GM21515 (cell line): ENCODE results near the gene KIRREL3.

Experiments
- ATAC-seq: cut with Tn5 transposase; IDR thresholded peaks from one replicate; pipeline ENCODE4 v1.9.1; 2021; ENCODE audit not compliant: unreplicated experiment

KIRREL3 gene

GRCh38 chr11:126433244-126433846, 567.2 kb downstream of the KIRREL3 start:
- no peak for ATAC-seq

DNA sequence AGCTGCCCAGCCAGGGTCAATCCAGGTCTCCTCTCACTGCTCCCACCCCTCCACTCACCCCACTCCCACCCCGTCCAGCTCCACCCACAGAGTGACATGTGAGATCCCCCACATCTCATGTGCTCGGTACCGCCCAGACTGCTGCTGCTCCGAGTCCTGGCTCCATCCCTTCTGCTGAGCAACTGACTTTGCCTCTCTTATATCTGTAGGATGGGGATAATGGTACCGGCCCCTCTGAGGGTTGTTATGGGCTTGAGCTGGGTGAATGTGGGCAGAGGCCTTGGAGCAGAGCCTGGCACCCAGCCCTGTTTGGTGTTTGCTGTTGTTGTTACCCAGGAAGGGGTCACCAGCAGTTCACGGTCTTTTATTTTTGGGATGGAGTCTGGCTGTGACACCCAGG, 568.0 kb downstream of the KIRREL3 start:
- no peak for ATAC-seq

DNA sequence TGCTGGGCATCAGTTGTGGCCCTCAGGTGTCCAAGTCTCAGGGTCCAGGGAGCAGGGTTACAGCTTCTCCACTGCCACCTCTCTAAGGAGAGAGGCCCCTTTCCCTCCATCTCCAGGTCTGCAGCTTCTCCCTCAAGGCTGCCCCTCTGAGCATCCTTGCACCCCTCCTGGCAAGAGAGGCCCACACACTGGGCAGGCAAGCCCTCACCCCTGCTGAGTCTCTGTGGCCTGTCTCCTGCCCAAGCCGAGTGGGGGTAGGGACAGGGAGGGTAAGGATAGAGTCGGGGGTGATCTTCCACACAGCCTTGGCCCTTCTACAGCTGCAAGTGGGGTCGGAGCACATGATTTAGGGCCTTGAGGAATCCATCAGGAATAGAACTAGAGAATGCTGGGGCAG, 568.5 kb downstream of the KIRREL3 start:
- no peak for ATAC-seq

GRCh38 chr11:126431401-126432064, 569.0 kb downstream of the KIRREL3 start:
- no peak for ATAC-seq

GRCh38 chr11:126430581-126431335, 569.8 kb downstream of the KIRREL3 start:
- no peak for ATAC-seq

DNA sequence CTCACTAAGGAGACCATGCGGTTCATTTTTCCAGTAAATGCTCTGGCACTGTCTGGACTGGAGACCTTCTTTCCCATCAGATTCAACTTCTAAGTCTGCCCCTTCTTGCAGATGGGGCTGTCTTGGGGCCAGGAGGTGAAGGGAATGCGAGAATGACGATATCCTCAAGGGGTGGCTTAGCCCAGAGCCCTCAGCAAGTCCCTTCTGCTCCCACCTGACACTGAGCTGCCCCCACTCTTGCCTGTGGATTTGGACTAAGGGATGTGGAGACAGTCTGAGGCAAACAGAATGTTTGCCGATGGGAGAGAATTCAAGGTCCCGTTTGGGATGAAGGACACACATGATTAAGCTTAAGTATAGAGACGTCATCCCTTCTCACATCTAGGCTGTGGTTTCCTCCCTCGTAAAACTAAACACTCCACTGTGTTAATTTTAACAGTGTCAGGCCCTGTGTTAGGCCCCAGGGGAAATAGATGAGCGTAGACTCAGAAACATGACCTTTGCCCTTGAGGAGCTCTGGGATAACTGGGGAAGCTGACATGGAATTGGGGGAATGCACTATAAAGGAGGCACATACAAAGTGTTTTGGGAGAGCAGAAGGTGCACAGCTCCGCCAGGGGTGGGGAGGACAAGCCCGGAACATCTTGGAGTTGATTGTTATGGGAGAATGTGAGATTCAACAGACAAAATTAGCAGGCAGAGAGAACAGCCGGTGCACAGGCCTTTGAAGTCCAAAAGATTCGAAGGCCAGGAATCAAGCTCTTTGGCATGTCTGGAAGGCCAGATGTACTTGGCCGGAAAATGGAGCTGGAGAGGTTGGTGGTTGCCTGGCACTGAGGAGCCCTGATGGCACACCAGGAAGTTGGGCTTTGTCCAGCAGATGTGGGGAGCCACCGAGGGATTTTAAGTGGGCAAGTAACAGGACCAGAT, 573.5 kb downstream of the KIRREL3 start:
- ATAC-seq, result peak; percentile 59

- ATAC-seq, result no peak
Observed at GRCh38 chr11:126426106-126426505, 574.5 kb downstream of the KIRREL3 start.

DNA sequence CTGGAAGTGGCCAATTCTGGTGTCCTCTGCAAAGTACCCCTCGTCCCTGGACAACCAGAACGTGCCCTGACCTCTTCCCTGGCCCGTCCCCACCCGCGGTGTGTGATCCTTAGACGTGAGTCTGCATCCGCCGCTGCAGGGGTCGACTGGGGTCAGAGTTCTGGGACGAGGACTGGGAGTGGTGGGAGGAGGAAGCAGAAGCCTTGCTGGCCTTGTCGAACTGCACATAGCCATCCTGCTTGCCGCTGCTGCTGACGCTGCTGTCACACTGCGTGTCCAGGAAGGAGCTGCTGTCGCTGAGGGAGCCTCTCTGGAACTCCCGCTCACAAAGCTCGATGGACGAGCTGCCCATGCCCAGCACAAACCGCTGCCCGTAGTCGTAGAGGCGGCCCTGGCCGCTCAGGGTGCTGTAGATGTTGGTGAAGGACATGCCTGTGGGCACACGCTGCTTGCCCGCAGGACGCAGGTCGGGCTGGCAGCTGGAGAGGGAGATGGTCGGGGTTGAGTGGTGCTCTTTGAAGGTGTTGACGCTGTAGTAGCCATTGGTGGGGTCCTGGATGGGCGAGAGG, 576.0 kb downstream of the KIRREL3 start:
- no peak for ATAC-seq

GRCh38 chr11:126423743-126424142, 576.8 kb downstream of the KIRREL3 start:
- no peak for ATAC-seq

DNA sequence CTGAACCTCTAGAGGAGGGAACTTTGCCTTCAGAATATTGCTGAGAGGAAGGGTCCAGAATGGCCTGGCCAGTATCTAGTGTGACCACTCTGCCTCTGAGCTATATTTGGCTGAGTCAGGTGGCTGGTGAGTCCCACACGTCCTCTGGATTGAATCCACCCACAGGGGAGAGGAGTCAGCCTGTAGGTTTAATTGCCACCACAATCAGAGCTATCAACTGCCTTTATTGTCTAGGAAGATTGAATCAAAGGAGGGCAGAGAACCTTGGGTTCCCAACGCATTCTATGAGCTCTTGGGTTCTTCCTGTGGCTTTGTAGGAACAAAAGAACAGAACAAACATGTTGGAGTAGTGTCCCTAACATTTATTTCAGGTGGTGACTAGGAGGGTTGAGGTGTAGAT, 577.4 kb downstream of the KIRREL3 start:
- no peak for ATAC-seq

- no peak for ATAC-seq
Observed at GRCh38 chr11:126422446-126422845, 578.1 kb downstream of the KIRREL3 start.

GRCh38 chr11:126421271-126421671, 579.3 kb downstream of the KIRREL3 start:
- no peak for ATAC-seq

GRCh38 chr11:126420698-126421256, 579.8 kb downstream of the KIRREL3 start:
- ATAC-seq, result no peak

GRCh38 chr11:126419801-126420697, 580.5 kb downstream of the KIRREL3 start:
- ATAC-seq, result peak; percentile 80

DNA sequence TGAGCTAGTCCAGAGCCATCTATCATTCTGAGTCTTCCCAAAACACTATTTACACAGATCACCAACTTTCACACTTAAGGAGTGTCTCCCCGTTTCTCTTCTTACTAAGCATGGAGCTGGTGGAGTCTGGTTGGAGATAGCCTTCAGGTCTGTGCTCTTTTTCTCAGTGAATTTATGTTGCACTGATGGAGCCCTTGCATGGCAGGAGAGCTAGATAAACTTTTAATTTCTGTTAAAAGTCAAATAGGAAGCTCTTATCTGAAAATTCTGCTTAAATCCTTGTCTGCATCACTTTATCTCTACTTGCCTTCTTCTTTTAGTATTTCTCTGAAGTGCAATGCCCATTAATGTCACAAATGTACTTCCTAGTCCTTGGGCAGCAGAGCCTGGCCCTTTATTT, 581.7 kb downstream of the KIRREL3 start:
- ATAC-seq, result no peak

DNA sequence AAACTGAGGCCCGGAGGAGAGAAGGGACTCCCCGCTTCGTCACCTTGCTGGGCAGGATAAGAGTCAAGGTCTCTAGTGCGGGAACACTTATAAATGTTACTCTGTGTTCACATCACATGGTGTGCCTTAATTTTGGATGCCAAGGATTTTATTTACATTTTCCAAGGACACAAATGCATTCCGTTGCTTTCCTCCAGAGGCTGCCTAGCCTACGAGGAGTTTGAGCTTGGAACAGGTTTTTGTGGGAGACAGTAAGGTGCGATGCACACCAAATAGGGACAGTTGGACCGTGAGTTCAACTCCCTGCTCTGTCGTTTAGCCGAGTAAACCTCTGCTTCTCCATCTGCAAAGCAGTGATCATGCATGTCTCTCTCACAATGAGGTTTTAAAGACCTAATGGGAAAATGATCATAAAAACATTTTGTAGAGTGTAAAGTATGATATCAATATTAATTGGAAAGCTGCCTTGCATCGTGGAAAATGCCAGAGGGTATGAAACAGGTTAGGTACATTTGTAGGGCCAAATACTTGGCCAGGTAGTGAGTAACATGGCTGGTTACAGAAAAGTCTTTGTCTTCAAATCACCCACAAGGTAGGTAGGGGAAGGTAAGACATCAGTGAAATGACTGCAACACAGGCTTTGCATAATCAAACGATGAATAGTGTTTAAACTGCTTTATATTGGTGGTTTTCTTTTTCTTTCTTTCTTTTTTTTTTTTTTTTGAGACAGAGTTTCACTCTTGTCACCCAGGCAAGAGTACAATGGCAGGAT, 583.3 kb downstream of the KIRREL3 start:
- ATAC-seq, result no peak

DNA sequence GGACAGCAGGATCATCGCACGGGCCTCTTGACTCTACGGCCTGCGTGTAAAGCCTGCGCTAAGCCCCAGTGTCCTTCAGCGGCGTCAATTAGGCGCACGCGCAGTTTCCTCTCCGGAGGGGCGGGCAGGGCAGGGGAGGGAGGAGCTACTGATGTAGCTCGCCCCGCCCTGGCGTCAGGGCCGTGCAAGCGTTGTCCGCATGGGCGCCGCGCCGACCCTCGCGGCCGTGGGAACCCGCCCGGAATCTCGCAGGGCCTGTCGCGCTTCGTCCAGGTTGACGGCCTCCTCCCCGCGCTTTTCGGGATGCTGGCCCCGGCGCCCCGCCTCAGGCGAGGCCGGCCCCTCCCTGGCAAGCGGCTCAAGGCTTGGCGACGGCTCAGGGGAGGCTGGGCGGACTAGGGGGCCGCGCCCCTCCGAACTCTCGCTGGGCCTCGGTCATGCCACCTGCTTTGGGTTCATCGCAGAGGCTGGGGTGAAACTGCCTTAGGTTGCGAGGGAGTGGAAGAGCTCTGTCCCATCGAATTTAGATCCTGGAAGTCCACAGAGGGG, 584.0 kb downstream of the KIRREL3 start:
- peak; percentile 84 for ATAC-seq

GRCh38 chr11:126415669-126416420, 584.7 kb downstream of the KIRREL3 start:
- ATAC-seq, result no peak
